Activated CD4-positive, alpha-beta T cell treated with anti-CD3 and anti-CD28 coated beads, Interleukin-2, amount 50 U/mL, for 1 hour (primary cell): Measurements from ENCODE around the gene FOXP4.

Experiments used
- DNase-seq: peaks from one replicate; pipeline ENCODE4 v3.0.0-alpha.2; 2020

Gene FOXP4

DNA sequence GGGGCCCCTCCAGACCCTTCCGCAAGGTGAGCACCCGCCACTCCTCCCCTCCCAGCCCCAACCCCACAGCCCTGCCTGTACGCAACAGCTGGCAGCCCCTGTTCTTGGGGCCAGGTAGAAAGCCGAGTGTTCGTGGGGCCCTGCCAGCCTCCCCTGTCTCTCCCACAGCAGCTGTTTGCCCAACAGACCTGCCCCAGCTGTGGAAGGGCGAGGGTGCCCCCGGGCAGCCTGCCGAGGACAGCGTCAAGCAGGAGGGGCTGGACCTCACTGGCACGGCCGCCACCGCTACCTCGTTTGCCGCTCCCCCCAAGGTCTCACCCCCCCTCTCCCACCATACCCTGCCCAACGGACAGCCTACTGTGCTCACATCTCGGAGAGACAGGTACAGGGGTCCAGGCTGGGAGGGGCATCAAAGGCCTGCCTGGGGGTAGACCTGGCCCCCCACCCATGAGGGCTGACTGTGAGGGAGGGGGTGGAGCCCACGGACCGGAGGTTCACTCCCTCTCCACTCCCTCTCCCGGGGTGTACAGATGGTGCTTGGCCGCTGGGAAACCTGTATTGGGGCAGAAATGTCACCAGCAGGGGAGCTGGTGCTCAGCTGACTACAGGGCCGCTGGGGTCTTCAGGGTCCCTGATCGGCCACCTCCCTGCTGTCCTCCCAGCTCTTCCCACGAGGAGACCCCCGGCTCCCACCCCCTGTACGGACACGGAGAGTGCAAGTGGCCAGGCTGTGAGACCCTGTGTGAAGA, 41.1 kb downstream of the FOXP4 start:
- DNase-seq: no peak

GRCh38 chr6:41588111-41588510, 41.9 kb downstream of the FOXP4 start:
- DNase-seq: no peak

GRCh38 chr6:41589223-41589622, 43.0 kb downstream of the FOXP4 start:
- no peak for DNase-seq

DNA sequence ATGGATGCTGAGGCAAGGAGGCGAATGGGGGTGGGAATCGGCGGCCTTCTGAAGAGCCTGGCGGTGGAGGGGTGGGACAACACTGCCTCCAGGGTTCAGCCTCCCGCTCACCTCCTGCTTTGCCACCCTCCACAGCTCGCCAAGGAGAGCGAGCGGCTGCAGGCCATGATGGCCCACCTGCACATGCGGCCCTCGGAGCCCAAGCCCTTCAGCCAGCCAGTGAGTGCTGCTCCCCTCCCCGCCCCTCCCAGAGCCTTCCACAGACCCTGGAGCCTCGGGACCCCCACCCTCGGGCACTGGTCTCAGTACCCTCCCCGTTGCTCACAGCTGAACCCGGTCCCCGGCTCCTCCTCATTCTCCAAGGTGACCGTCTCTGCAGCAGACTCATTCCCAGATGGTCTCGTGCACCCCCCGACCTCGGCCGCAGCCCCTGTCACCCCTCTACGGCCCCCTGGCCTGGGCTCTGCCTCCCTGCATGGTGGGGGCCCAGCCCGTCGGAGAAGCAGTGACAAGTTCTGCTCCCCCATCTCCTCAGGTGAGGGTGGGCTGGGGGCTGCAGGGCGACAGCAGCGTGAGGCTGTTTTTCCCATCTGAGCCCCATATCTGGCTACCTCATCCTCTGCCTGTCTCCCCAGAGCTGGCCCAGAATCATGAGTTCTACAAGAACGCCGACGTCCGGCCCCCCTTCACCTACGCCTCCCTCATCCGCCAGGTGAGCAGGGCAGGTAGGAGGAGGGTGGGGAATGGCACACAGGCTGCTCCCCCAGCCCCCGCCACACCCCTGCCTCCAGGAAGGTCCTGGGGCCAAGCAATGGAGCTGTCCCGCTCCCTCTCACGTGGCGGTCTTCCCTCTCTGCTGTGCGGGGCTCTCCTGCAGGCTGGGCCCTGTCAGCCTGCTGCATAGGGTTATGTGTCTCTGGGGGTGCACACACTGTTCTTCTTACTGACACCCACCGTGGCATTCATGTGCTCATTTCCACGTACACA, 43.7 kb downstream of the FOXP4 start:
- DNase-seq: no peak

DNA sequence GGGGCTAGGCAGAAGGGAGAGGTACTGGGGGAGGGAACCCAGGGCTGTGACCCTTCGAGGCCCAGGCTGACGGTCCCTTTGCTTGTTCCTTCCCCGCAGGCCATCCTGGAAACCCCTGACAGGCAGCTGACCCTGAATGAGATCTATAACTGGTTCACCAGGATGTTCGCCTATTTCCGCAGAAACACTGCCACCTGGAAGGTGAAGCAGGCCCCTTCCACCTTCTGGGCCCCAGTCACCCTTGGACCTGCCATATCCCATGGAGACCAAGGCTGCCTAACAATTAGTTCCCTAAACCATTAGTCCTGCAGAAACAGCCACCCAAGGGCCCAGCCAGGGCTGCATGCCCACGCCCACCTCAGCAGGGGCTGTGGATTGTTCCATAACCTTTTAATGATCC, 44.9 kb downstream of the FOXP4 start:
- DNase-seq: no peak

DNA sequence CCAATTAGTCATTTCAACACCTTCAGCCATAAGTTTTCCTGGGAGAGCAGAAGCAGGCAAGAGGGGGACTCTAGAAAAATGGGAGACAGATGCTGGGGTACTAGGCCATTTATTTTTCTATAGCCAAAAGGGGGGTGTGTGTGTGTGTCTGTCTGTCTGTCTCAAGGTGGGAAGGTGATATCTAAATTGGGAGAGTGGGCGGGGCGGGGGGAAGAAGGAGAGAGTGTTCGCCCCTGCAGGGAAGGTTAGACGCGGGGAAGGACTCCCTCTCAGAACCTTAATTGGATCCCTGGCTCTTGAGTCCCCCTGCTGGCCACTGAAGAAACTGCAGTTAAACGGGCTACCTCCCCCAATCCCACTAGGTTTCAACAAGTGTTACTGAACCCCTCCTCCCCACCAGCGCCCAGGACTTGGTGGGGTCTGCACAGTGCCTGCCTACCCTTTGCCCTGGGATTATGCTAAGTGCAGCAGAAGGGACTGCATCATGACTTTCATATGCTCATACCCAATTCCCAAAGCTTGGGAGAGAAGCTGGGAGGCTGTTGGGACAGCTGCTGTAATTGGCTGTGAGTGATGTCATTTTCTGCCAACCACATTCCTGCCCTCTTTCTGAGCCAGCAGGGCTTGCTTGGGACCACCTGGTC, 45.8 kb downstream of the FOXP4 start:
- DNase-seq: peak; percentile 77

GRCh38 chr6:41593406-41593805, 47.2 kb downstream of the FOXP4 start:
- no peak for DNase-seq

DNA sequence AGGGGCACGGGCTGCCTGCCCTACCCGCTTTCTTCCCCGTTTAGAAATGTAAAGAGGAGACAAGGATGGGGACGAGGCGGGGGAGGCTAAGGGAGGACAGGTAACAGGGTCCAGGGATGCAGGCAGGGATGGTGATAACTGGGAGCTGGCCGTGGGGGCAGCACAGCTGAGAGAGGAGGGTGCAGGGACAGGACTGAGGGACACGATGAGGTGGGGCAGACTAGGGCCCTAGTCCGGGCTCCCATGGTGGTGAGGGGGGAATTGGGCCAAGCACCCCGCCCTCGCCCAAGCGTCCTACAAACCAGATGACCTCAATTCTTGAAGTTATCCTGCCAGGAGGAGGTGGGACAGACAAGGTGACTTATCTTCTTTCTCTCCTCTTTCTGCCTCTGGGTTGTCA, 47.7 kb downstream of the FOXP4 start:
- DNase-seq: no peak

GRCh38 chr6:41594326-41594725, 48.1 kb downstream of the FOXP4 start:
- no peak for DNase-seq

GRCh38 chr6:41594766-41595165, 48.6 kb downstream of the FOXP4 start:
- no peak for DNase-seq

- DNase-seq: no peak
Measured at GRCh38 chr6:41595166-41595565, 49.0 kb downstream of the FOXP4 start.

DNA sequence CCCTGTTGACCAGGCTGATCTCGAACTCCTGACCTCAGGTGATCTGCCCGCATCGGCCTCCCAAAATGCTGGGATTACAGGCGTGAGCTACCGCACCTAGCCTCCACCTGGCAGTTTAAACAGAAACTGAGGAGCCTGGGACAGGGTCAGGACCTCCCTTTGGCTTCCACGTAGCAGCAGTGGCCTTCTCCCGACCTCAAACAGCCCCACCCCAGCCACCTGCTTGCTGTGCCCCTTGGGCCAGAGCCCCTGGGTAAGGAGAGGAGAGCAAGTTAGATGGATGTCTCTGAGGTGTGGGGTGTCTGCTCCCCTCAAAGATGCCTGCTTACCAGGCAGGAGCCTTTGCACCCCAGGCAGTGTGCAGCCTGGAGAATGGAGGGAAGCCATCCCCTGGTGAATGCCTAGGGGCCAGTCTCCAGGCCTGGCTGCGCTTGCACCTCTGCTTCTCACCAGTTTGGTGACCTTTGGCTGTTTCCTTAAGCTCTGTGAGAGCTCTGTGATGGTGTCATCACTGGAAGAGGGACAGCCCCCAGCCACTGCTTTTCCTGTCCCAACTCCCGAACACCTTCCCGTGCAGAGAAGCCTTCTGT, 50.0 kb downstream of the FOXP4 start:
- no peak for DNase-seq

GRCh38 chr6:41596807-41597206, 50.6 kb downstream of the FOXP4 start:
- DNase-seq: no peak

- DNase-seq: no peak
Measured at GRCh38 chr6:41597246-41598000, 51.2 kb downstream of the FOXP4 start.

DNA sequence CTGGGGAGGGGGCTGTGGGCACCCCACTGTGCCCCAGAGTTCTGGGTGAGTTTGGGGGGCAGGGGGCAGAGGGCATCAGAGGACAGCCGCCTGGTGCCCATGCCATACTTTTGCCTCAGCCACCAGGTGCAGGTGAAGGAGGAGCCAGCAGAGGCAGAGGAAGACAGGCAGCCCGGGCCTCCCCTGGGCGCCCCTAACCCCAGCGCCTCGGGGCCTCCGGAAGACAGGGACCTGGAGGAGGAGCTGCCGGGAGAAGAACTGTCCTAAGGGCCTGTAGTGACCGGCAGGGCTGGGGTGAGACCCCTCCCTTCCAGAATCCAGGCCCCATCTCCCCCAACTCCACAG, 52.5 kb downstream of the FOXP4 start:
- no peak for DNase-seq

GRCh38 chr6:41599015-41599851, 53.1 kb downstream of the FOXP4 start:
- no peak for DNase-seq

- DNase-seq: no peak
Measured at GRCh38 chr6:41599852-41600445, 53.8 kb downstream of the FOXP4 start.

DNA sequence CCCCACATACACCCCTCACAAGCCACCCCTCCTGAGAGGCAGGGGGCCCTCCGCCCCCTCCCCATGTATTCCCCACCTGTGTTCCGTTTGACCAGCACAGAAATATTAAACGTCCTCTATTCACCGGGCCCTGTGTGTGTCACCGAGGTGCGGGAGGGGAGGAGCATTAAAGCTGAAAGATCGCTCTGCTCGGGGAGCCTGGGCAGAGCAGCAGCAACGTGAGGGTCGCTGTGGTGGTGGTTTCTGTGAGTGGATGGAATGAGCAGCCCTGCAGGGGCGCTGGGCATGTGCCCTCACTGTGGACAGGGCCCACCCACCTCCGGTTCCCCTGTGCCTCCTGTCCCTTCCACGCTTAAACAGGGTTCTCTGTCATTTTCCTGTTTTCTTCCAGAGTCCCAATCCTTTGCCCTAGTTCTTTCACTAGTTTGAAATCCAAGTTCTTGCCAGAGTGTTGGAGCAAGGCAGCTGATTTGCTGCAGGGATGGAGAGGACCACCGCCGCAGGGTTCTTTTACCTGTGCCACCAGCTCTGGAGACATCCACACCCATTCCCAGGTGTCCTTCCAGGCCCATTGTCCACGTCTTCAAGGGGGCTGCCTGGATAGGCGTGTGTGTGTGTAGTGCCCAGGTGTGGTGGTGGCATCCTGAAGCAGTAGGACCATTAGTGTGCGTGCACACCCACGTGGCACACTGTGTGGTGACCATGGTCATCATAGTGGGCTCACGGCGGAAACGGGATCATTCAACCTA, 54.5 kb downstream of the FOXP4 start:
- DNase-seq: no peak

GRCh38 chr6:41601248-41601549, 55.0 kb downstream of the FOXP4 start:
- no peak for DNase-seq

DNA sequence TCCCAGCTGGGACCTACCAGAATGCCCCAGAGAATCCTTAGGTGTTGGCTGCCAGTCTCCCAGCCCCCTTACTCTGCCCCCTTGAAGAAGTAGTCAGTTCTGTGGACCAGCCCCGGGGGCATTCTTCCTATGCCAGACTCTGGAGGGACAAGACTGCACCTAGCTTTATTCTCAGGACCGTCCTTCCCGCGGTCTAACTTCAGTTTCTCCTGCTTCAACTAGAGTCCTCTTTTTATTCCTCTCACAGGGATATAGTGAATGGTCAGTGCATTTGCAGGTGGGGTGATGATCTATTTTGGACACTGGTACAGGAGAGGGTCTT, 56.2 kb downstream of the FOXP4 start:
- no peak for DNase-seq
